KG1 (cell line): Measurements from ENCODE around the gene TOP2A.

Experiments
- DNase-seq: peaks from one replicate; lab custom pipeline; 2025; lab: John Stamatoyannopoulos, UW

Gene TOP2A

GRCh38 chr17:40356990-40357881, 60.5 kb downstream of the TOP2A start:
- no peak for DNase-seq

GRCh38 chr17:40355804-40356758, 61.6 kb downstream of the TOP2A start:
- DNase-seq, result no peak

DNA sequence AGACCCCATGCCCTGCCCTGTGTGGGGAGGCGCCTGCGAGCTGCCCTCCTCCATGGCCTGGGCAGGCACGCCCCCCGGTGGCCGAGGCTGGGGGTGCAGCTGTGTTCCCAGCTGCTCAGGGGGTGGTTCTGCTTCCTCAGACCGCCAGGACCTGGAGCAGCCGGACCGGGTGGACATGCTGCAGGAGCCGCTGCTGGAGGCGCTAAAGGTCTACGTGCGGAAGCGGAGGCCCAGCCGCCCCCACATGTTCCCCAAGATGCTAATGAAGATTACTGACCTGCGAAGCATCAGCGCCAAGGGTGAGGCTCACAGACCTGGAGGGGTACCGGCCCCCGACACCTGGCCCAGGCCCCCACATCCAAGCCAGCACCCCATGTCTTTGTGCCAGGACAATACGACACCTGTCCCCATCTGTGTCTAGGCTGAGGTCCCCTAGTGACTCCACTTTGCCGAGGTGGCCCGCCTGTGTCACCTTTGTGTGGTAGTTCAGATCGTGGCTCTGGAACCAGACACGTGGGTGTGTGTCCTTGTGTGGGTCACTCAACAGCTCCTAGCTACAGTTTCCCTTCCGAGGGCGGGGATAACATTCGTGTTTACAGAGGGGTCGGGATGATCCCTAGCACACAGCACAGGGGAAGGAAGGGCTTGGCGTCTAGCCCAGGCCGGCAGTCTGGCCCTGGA, 62.4 kb downstream of the TOP2A start:
- DNase-seq, result no peak

DNA sequence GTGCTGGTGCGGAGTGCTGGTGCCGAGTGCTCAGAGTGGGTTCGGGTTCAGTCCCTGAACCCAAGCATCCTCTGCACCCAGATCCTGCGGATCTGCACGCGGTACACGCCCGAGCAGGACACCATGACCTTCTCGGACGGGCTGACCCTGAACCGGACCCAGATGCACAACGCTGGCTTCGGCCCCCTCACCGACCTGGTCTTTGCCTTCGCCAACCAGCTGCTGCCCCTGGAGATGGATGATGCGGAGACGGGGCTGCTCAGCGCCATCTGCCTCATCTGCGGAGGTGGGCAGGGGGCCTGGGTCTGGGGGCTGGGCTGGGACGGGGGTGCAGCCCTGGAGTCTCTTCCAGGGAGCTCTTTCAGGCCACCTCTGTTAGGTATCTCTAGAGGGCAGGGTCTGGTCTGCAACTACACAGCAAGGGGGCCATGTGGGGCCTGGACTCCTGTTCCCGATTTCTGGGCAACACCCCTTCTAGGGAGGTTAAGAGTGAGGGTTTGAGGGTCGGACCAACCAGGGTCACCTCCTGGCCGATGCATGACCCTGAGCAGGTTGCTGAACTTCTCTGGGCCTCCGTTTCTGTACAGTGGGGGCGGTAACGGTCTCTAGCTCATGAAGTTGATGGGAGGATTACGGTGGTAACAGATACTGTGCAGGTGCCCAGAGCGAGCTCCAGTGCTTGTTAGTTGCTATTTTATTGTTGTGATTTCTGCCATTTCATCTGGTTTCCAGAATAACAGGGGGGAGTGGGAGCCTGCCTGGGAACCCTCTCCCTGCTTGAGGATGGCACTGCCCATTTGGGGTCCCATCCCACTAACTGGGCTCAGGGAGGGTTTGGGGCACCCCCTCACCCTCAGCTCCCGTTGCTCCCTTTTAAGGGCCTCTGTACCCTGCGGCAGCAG, 63.2 kb downstream of the TOP2A start:
- DNase-seq, result no peak

DNA sequence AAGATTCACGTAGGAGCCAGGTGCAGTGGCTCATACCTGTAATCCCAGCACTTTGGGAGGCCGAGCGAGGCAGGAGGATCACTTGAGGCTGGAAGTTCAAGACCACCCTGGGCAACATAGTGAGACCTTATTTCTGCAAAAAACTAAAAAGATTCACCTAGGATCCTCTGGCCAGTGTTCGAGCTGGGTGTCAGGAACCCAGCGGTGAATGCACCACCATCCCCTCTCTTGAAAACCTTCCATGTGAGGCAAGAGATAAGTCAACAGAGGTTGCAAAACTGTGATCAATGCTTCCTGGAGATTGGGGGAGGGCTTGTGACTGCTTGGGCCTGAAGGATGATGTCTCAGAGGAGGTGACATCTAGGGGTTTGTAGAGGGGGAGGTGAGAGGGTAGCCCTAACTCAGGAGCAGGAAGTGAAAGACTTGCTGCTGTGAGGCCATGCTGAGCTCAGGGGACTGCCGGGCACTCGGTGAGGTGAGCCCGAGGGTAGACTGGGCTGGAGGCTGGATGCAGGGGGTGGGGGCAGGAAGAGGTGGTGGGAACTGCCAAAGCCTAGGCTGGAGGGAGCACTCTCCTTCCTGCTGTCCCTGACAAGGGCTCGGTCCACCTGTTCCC, 64.8 kb downstream of the TOP2A start:
- no peak for DNase-seq

- no peak for DNase-seq
Observed at GRCh38 chr17:40352237-40352778, 65.4 kb downstream of the TOP2A start.

DNA sequence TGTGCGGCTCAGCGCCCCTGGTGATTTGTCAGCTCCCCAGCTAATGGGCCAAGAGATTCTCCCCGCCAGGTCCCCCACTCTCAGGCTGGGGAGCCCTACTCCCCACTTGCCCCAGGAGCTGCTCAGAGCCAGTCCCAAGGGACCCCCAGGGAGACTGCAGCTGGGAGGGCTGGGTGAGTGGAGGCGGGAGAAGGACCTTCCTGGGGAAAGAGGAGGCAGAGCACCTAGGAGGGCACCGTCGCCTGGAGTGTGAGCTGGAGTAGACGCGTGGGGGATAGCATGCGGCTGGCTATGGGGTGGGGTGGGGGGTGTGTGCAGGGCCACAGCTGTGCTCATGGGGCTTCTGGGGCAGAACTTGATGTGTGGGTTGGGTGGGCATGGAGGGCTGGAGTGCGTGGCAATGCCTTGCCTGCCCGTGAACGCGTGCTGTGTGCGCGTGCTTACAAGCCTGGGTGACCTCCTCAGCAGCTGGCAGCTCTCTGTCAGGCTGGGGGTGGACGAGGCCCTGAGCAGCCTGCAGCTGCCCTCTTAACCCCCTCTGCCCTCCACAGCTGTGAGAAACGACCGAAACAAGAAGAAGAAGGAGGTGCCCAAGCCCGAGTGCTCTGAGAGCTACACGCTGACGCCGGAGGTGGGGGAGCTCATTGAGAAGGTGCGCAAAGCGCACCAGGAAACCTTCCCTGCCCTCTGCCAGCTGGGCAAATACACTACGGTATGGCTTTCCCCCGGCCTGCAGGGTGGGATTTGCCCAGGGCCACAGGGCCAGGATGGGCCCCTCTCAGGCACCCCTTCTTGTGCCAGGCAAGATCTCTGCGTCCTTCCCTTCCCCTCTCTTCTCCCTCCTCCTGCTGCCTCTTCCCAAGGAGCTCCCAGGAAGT, 66.1 kb downstream of the TOP2A start:
- no peak for DNase-seq

DNA sequence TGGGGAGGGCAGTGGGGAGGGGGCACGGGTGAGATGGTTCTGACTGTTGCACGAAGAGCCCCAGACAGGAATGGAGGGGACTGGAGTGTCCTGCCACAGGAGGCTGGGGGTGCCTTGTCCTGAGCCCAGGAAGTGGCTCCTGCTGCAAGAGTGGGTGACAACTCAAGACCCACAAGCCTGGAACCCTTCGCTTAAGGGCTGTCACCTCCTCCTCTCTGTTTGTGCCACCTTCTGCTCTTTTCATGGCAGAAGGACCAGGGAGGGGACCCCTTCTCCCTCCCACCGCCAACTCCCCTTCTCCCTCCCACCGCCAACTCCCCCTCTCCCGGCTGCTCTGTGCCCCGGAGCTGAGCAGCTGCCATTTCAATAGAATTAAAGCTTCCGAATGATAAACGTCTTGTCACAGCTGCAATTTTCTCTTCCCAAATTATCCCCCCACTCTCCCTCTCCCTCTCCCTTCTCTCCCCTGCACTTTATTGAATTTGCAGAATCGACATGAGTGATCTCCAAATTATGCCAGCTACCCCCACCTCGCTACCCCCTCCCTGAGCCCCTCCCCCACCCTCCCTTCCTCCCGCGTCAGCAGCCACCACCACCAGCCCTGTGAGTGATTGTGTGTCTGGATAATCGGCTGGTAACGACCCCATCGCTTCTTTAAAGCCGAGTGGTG, 66.9 kb downstream of the TOP2A start:
- DNase-seq, result no peak

DNA sequence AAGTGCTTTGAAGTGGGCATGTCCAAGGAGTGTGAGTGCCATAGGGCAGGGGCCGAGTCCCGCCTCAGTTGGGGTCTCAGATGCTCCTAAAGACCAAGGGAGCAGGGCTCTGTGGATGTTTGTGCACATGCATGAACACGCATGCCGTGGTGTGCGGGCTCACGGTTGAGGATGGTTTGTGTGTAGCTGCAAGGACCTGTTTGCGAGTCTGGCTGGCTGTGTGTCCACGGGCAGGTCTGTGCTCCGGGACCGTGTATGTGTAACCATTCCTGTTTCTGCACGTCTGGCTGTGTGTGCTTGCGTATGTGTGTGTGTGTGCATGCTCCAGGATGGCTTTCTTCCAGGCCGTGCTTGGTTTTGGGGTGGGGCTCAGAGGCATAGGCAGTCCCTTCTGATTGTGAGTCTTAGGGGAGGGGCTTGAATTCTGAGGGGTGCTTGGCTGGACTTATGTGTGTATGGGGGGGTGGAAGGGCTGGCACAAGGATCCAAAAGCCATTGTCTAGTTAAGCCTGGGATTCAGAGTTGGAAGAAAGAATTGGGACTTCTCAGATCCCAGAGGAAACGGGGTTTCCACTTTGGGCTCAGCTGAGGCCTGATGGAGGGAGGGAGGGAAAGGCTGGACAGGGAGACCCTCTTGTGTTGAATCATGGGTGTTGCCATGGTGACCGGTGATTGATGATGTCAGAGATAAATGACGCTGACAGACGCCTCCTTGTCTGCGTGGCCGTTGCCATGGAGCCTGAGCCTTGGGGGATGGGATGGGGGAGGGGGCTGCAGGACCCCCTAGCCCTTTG, 67.6 kb downstream of the TOP2A start:
- DNase-seq, result no peak

GRCh38 chr17:40349477-40349894, 68.2 kb downstream of the TOP2A start:
- DNase-seq, result no peak

- DNase-seq, result no peak
Observed at GRCh38 chr17:40348562-40349476, 68.9 kb downstream of the TOP2A start.

DNA sequence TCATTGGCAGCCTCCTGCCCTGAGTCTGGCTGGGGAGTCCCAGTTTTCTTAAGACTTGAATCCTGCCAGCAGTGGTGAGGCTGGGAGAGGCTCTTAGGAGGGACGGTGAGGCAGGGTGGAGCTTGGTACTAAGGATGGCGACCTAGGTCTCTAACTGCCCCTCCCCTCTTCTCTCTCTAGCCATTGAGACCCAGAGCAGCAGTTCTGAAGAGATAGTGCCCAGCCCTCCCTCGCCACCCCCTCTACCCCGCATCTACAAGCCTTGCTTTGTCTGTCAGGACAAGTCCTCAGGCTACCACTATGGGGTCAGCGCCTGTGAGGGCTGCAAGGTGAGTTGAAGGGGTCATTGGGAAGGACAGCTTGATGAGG, 69.6 kb downstream of the TOP2A start:
- DNase-seq, result no peak

- DNase-seq, result no peak
Observed at GRCh38 chr17:40347319-40348135, 70.2 kb downstream of the TOP2A start.

DNA sequence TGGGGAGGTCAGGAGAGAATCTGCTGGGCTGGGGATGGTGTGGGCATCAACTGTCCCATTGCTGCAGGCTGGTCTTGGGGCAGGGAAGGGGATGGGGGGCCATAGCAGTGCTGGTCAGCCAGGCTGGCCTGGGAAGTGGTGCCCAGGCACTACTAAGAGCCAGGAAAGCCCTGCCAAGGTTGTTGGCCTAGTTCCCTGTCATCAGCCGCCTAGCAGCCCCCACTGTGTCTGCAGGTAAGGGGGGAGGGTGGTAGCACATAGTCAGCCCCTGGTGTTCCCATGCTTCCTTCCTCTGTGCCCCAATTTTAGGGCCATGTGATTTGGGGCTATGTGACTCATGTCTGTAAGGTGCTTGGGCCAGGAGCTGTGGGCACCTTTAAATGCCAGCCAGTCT, 70.9 kb downstream of the TOP2A start:
- no peak for DNase-seq

DNA sequence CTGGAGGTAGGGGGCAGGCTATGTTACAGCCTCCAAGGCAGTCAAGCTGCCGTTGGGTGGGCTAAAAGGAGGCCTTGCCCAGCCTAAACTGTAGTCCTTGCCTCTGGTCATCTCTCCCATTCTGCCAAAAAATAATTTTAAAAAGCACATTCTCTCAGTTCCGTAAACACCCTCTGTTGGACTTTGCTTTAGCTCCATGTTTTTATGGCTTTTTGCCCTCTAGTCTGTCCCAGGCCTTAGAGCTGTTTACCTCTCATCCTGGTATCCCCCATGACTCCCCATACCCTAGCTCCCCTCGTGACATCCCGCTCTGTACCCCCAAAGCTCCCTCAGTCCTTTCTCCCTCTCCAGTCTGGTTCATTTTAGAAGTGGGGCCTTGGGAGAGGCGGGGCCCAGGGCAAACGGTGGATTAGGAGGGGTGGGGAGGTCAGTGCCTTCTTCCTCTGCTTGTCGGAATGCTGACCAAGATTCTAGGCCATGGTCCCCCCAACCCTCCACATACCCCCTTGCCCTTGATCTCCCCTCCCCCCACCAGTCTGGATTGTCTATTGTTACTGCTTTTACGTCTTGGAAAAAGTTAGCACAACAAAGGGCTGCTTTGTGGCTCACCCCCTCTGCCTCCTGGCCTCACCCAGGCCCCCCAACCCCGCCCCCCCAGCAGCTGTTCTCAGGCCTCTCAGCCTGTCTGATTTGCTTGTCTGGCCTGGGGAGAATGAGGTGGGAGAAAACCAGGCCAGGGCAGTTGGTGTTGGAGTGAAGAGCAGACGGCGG, 71.5 kb downstream of the TOP2A start:
- DNase-seq, result no peak
